ENCODE measurements around the gene ZNF506. TPM values are rescaled to one million over a fixed set of nuclear protein-coding genes. Genes with fewer than 3 reads are reported as not detected.

ZNF506 gene
- polyA plus RNA-seq, 1 of the 3 experiments (the other 2 are of a cell fraction), result 4.1 TPM

- TF ChIP-seq USF1 (IDR thresholded peaks at IDR 0.05; ENCODE audit: borderline replicate concordance, low read depth) (no peak), MXI1 (IDR thresholded peaks at IDR 0.05; ENCODE audit: low read depth, low read length) (no peak)
Observed at GRCh38 chr19:19746286-19747213, 75.0 kb downstream of the ZNF506 start (continued).

- 41% methylated on average over 9 of the region's 17 CpGs for WGBS (ENCODE audit: low lambda C conversion rate)
- ChIA-PET POLR2A (no interaction called here), CTCF (interaction anchor here (0.7 to 0.9 kb wide), 3 partner anchors 10 to 21 kb away, joined by 3 to 4 read pairs (median 3); no protein-coding TSS in a partner anchor)
- Histone ChIP-seq H2AFZ (ENCODE audit: low read depth) (no peak overlapping the region), H3K79me2 (ENCODE audit: insufficient read depth) (no peaks in the 10 kb centered on the region), H3F3A (replicated peaks; ENCODE audit: insufficient read depth) (no peaks in the 10 kb centered on the region), H3K4me3 (ENCODE audit: low read depth in 2 of 2, low read length in 1 of 2) (no peak overlapping the region), H3K27ac (ENCODE audit: low read depth in 2 of 2, low read length in 1 of 2) (no peak overlapping the region), H3K4me1 (ENCODE audit: control insufficient read depth in 1 of 2, insufficient read depth in 2 of 2, low read depth in 1 of 2, low read length in 1 of 2) (no peaks in the 10 kb centered on the region), H3K36me3 (replicated peaks in 1 of 2; ENCODE audit: control insufficient read depth in 1 of 2, insufficient read depth in 2 of 2, low read length in 1 of 2) (no peaks in the 10 kb centered on the region), H3K27me3 (ENCODE audit: insufficient read depth) (no peaks in the 10 kb centered on the region), H3K4me2 (no peak overlapping the region), H3K9ac (no peak overlapping the region), H4K20me1 (ENCODE audit: insufficient read depth) (no peaks in the 10 kb centered on the region), H3K9me2 (no peaks in the 10 kb centered on the region), H3K9me3 (no peaks in the 10 kb centered on the region)
- TF ChIP-seq GATA2 (CRISPR knock-in tag; IDR thresholded peaks at IDR 0.05) (no peak), ELF1 (IDR thresholded peaks at IDR 0.05) (no peak), TAF1 (IDR thresholded peaks at IDR 0.05; ENCODE audit: borderline replicate concordance, low read depth, low read length) (no peak), TCF12 (IDR thresholded peaks at IDR 0.05) (no peak), MAX (IDR thresholded peaks at IDR 0.05; ENCODE audit: low read depth) (no peak), MEF2A (IDR thresholded peaks at IDR 0.05; ENCODE audit: borderline replicate concordance, low read depth) (no peak), NFIC (IDR thresholded peaks at IDR 0.05; ENCODE audit: borderline replicate concordance) (no peak)
- peak; percentile 19 for DNase-seq
Observed at GRCh38 chr19:19745496-19746285, 75.9 kb downstream of the ZNF506 start.

GRCh38 chr19:19744641-19745040, 76.9 kb downstream of the ZNF506 start:
- Histone ChIP-seq H3K79me2 (ENCODE audit: insufficient read depth) (no peaks in the 10 kb centered on the region), H3K9ac (no peak overlapping the region), H3K27me3 (ENCODE audit: insufficient read depth) (no peaks in the 10 kb centered on the region), H3K4me1 (ENCODE audit: control insufficient read depth in 1 of 2, insufficient read depth in 2 of 2, low read depth in 1 of 2, low read length in 1 of 2) (no peaks in the 10 kb centered on the region), H3K4me3 (ENCODE audit: low read depth in 2 of 2, low read length in 1 of 2) (no peak overlapping the region), H3K9me2 (no peaks in the 10 kb centered on the region), H3K27ac (ENCODE audit: low read depth in 2 of 2, low read length in 1 of 2) (no peak overlapping the region), H3K36me3 (replicated peaks in 1 of 2; ENCODE audit: control insufficient read depth in 1 of 2, insufficient read depth in 2 of 2, low read length in 1 of 2) (no peaks in the 10 kb centered on the region), H3F3A (replicated peaks; ENCODE audit: insufficient read depth) (no peaks in the 10 kb centered on the region), H3K4me2 (no peak overlapping the region), H2AFZ (ENCODE audit: low read depth) (no peak overlapping the region), H4K20me1 (ENCODE audit: insufficient read depth) (no peaks in the 10 kb centered on the region), H3K9me3 (no peaks in the 10 kb centered on the region)
- WGBS (ENCODE audit: low lambda C conversion rate), result 39% methylated on average over 14 of the region's 17 CpGs
- ChIA-PET POLR2A (no interaction called here), CTCF (no interaction called here)
- DNase-seq, result no peak
- TF ChIP-seq REST (IDR thresholded peaks at IDR 0.05; ENCODE audit: low read depth, low read length), result no peak
- TF ChIP-seq USF1 (IDR thresholded peaks at IDR 0.05; ENCODE audit: borderline replicate concordance, low read depth), result no peak
- no peak for TF ChIP-seq EP300 (IDR thresholded peaks at IDR 0.05; ENCODE audit: borderline replicate concordance in 1 of 2, low read depth in 1 of 2, low read length in 1 of 2)
- TF ChIP-seq FOXJ3 (CRISPR knock-in tag; IDR thresholded peaks at IDR 0.05), result no peak
- no peak for TF ChIP-seq RCOR1 (IDR thresholded peaks at IDR 0.05; ENCODE audit: low read length)
- no peak for TF ChIP-seq TEAD4 (IDR thresholded peaks at IDR 0.05; ENCODE audit: borderline replicate concordance, insufficient read depth)
- no peak for TF ChIP-seq TAF1 (IDR thresholded peaks at IDR 0.05; ENCODE audit: borderline replicate concordance, low read depth, low read length)
- no peak for TF ChIP-seq GABPA (IDR thresholded peaks at IDR 0.05; ENCODE audit: low read depth)
- TF ChIP-seq ELF1 (IDR thresholded peaks at IDR 0.05), result no peak
- no peak for TF ChIP-seq IRF3 (IDR thresholded peaks at IDR 0.05; ENCODE audit: low read depth, low read length)

Data from SK-N-SH (cell line).